Panc1 (cell line): ENCODE measurements around the gene TMEM92. TPM values are rescaled to one million over a fixed set of nuclear protein-coding genes. Genes with fewer than 3 reads are reported as not detected.

ENCODE experiments used
- ATAC-seq: fragments of 200-7000 bp; cut with Tn5 transposase; 2 replicates; pipeline ENCODE4 v1.9.1; 2020; ENCODE audit warnings: mild to moderate bottlenecking, moderate library complexity
- BruUV-seq: library from RNA; stranded (reverse); fragments of 400-500 nt; replicated peaks from 2 replicates; lab custom pipeline; 2021; lab: Mats Ljungman, UMichigan
- CTCF ChIA-PET: fragments of 300-600 bp; sonication (Branson Sonifier 250); formaldehyde crosslinking; loops from one replicate; lab custom pipeline; 2022; ENCODE audit warnings: antibody characterized with exemption; lab: Charles Lee
- POLR2A ChIA-PET: fragments of 300-600 bp; sonication (Branson Sonifier 250); formaldehyde crosslinking; loops from one replicate; lab custom pipeline; 2022; ENCODE audit warnings: antibody characterized with exemption; lab: Charles Lee
- DNase-seq: peaks from one replicate; pipeline ENCODE4 v3.0.0-alpha.2; 2010; ENCODE audit warnings: low read depth, low spot score
- H3K27ac ChIP-seq: 2 replicates; pipeline ENCODE4 v1.5.1; 2011; ENCODE audit warnings: mild to moderate bottlenecking, low read length, inconsistent platforms
- H3K27me3 ChIP-seq: fragments of 200-500 bp; sonication (Bioruptor generic); 2 replicates; pipeline ENCODE4 v1.6.0; 2014; ENCODE audit warnings: low read length, inconsistent platforms; ENCODE audit not compliant: control insufficient read depth, insufficient read depth
- H3K36me3 ChIP-seq: fragments of 200-500 bp; sonication (Bioruptor generic); 2 replicates; pipeline ENCODE4 v1.5.1; 2014; ENCODE audit warnings: inconsistent platforms, mild to moderate bottlenecking, low read length, moderate library complexity; ENCODE audit not compliant: control insufficient read depth, insufficient read depth
- H3K4me1 ChIP-seq: 2 replicates; pipeline ENCODE4 v1.5.1; 2011; ENCODE audit warnings: inconsistent platforms, mild to moderate bottlenecking, low read length, moderate library complexity; ENCODE audit not compliant: control insufficient read depth, insufficient read depth
- H3K4me3 ChIP-seq, 2 experiments: 2 replicates each; pipeline ENCODE4 v1.5.1; 2011 to 2012; ENCODE audit warnings: low read depth in 2 of 2, low read length in 2 of 2, mild to moderate bottlenecking in 2 of 2, inconsistent platforms in 1 of 2, moderate library complexity in 1 of 2
- H3K9me3 ChIP-seq: fragments of 200-500 bp; sonication (Bioruptor generic); 2 replicates; pipeline ENCODE4 v1.5.1; 2014; ENCODE audit warnings: low read depth, mild to moderate bottlenecking, inconsistent platforms, low read length, moderate library complexity; ENCODE audit not compliant: control insufficient read depth, insufficient read depth
- CTCF ChIP-seq: fragments of 450-650 bp; IDR thresholded peaks from 2 replicates; pipeline ENCODE4 v1.5.1; 2017; ENCODE audit warnings: mild to moderate bottlenecking
- POLR2AphosphoS5 ChIP-seq: IDR thresholded peaks from 2 replicates; pipeline ENCODE4 v1.6.1; 2012; ENCODE audit warnings: mild to moderate bottlenecking, low read depth, low read length, moderate library complexity
- REST ChIP-seq, 2 experiments: IDR thresholded peaks; 2 replicates each; pipeline ENCODE4 v1.6.1; 2011 to 2012; ENCODE audit warnings: low read depth in 2 of 2, control low read depth in 1 of 2, low read length in 1 of 2, mild to moderate bottlenecking in 1 of 2, moderate library complexity in 1 of 2; ENCODE audit not compliant: insufficient read depth in 1 of 2
- SIN3A ChIP-seq: IDR thresholded peaks from 2 replicates; pipeline ENCODE4 v1.6.1; 2012; ENCODE audit warnings: low read depth, mild to moderate bottlenecking, low read length, moderate library complexity, borderline replicate concordance; ENCODE audit not compliant: insufficient read depth
- TCF7L2 ChIP-seq: IDR thresholded peaks from 2 replicates; pipeline ENCODE4 v1.6.1; 2011; ENCODE audit warnings: mild to moderate bottlenecking, low read depth, low read length, inconsistent platforms
- in situ Hi-C: cut with HindIII; loops from 2 replicates; pipeline ENCODE4 v1.10.0; 2016; ENCODE audit warnings: low sequenced_read_pairs, low pct_unique_long_range_greater_than_20kb
- intact Hi-C: fragments of 100-400 bp; cut with micrococcal nuclease; formaldehyde crosslinking; loops from one replicate; pipeline ENCODE4 v1.10.0; 2022; ENCODE audit not compliant: unreplicated experiment
- total RNA-seq: library from RNA; stranded (reverse); gene quantifications from one replicate; pipeline ENCODE4 v1.2.1, GENCODE V29; 2021; ENCODE audit not compliant: unreplicated experiment

TMEM92 gene
- total RNA-seq, 1 experiment from 2014 or later, result 0.54 TPM

GRCh38 chr17:50304781-50305404, 30.6 kb downstream of the TMEM92 start:
- POLR2A ChIA-PET, result interaction anchor here (0.6 kb wide), 1 partner anchor 152 kb away, joined by 3 read pairs; no protein-coding TSS in a partner anchor
- no peak for ATAC-seq
- in situ Hi-C loops, result no loop called here

GRCh38 chr17:50307654-50308053, 33.4 kb downstream of the TMEM92 start:
- H3K27me3 ChIP-seq, result no peaks in the 10 kb centered on the region
- in situ Hi-C loops, result no loop called here
- no peak for DNase-seq

More at GRCh38 chr17:50304781-50305404, 30.6 kb downstream of the TMEM92 start:
- Histone ChIP-seq H3K36me3 (no peaks in the 10 kb centered on the region), H3K27me3 (no peaks in the 10 kb centered on the region), H3K27ac (peak overlapping the region; percentile 15; the same call in 1 of the 2 replicates), H3K4me1 (no peaks in the 10 kb centered on the region), H3K4me3 (no peak overlapping the region), H3K9me3 (no peaks in the 10 kb centered on the region)
- no peak for DNase-seq
- no TSS peak for BruUV-seq
- TF ChIP-seq TCF7L2, result no peak
- no peak for TF ChIP-seq POLR2AphosphoS5
- no peak for TF ChIP-seq SIN3A
- no peak for TF ChIP-seq CTCF
- TF ChIP-seq REST (IDR thresholded peaks at IDR 0.05; ENCODE audit: insufficient read depth in 1 of 2, low read depth in 2 of 2, low read length in 1 of 2), result no peak
- intact Hi-C loops, result no loop called here
- CTCF ChIA-PET, result interaction anchor here (0.6 kb wide), 1 partner anchor 12 kb away, joined by 3 read pairs; no protein-coding TSS in a partner anchor

More at GRCh38 chr17:50307654-50308053, 33.4 kb downstream of the TMEM92 start:
- TF ChIP-seq POLR2AphosphoS5 (no peak), TCF7L2 (no peak), REST (IDR thresholded peaks at IDR 0.05; ENCODE audit: insufficient read depth in 1 of 2, low read depth in 2 of 2, low read length in 1 of 2) (no peak), SIN3A (no peak), CTCF (no peak)
- Histone ChIP-seq H3K36me3 (no peaks in the 10 kb centered on the region), H3K4me1 (no peaks in the 10 kb centered on the region), H3K4me3 (no peak overlapping the region), H3K9me3 (no peaks in the 10 kb centered on the region), H3K27ac (no peak overlapping the region)
- POLR2A ChIA-PET, result interaction anchor here (0.6 kb wide), 1 partner anchor 10 kb away, joined by 10 read pairs; no protein-coding TSS in a partner anchor
- BruUV-seq, result no TSS peak
- intact Hi-C loops, result no loop called here
- no peak for ATAC-seq
- CTCF ChIA-PET, result no interaction called here
